IMR-90 (cell line): ENCODE measurements around the gene TPPP.

Experiments used
- ELK1 ChIP-seq: fragments of 150-350 bp; IDR thresholded peaks from 2 replicates; pipeline ENCODE4 v1.6.1; 2016; ENCODE audit warnings: low read depth, mild to moderate bottlenecking, low read length, moderate library complexity, borderline replicate concordance
- FOS ChIP-seq: fragments of 150-350 bp; IDR thresholded peaks from 2 replicates; pipeline ENCODE4 v1.6.1; 2016; ENCODE audit warnings: low read depth, low read length
- MAFK ChIP-seq: IDR thresholded peaks from 2 replicates; pipeline ENCODE4 v1.6.1; 2012; ENCODE audit warnings: low read depth, low read length, improper control_type of control experiment
- SMC3 ChIP-seq: fragments of 150-350 bp; IDR thresholded peaks from 2 replicates; pipeline ENCODE4 v1.6.1; 2016; ENCODE audit warnings: low read depth, mild to moderate bottlenecking, antibody characterized with exemption, low read length, moderate library complexity
- TF ChIP-seq, protein P1 (sequence below): conservative IDR thresholded peaks from 2 replicates; pipeline ENCODE4 v1.5.1; 2012; ENCODE audit warnings: mild to moderate bottlenecking, low read depth, low read length, improper control_type of control experiment
- TF ChIP-seq, protein P2 (sequence below): fragments of 150-350 bp; IDR thresholded peaks from 2 replicates; pipeline ENCODE4 v1.6.1; 2017; ENCODE audit warnings: mild to moderate bottlenecking, antibody characterized with exemption, low read length, low read depth

- TF ChIP-seq FOS: no peak
- TF ChIP-seq, protein P1, sequence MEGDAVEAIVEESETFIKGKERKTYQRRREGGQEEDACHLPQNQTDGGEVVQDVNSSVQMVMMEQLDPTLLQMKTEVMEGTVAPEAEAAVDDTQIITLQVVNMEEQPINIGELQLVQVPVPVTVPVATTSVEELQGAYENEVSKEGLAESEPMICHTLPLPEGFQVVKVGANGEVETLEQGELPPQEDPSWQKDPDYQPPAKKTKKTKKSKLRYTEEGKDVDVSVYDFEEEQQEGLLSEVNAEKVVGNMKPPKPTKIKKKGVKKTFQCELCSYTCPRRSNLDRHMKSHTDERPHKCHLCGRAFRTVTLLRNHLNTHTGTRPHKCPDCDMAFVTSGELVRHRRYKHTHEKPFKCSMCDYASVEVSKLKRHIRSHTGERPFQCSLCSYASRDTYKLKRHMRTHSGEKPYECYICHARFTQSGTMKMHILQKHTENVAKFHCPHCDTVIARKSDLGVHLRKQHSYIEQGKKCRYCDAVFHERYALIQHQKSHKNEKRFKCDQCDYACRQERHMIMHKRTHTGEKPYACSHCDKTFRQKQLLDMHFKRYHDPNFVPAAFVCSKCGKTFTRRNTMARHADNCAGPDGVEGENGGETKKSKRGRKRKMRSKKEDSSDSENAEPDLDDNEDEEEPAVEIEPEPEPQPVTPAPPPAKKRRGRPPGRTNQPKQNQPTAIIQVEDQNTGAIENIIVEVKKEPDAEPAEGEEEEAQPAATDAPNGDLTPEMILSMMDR: no peak
- no peak for TF ChIP-seq ELK1
- TF ChIP-seq SMC3: no peak
- TF ChIP-seq, protein P2, sequence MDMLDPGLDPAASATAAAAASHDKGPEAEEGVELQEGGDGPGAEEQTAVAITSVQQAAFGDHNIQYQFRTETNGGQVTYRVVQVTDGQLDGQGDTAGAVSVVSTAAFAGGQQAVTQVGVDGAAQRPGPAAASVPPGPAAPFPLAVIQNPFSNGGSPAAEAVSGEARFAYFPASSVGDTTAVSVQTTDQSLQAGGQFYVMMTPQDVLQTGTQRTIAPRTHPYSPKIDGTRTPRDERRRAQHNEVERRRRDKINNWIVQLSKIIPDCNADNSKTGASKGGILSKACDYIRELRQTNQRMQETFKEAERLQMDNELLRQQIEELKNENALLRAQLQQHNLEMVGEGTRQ: no peak
- no peak for TF ChIP-seq MAFK
Observed at GRCh38 chr5:627840-628239, 65.3 kb downstream of the TPPP start.
